K562 (cell line): ENCODE data around the gene CTF1.

Source experiments
- E2F6 ChIP-seq, 2 experiments: IDR thresholded peaks; 2 replicates each; pipeline ENCODE4 v1.6.1; 2011; ENCODE audit warnings: borderline replicate concordance in 1 of 2, control low read depth in 1 of 2, low read depth in 1 of 2, low read length in 1 of 2, mild to moderate bottlenecking in 1 of 2, mixed read lengths in 1 of 2, moderate library complexity in 1 of 2; ENCODE audit not compliant: insufficient read depth in 1 of 2, insufficient read length in 1 of 2, poor library complexity in 1 of 2, severe bottlenecking in 1 of 2; ENCODE audit errors: extremely low read depth in 1 of 2
- FOS ChIP-seq: IDR thresholded peaks from 3 replicates; pipeline ENCODE4 v1.6.1; 2011; ENCODE audit not compliant: insufficient read length; ENCODE audit errors: extremely low read depth
- MYBL2 ChIP-seq, 2 experiments: fragments of 450-650 bp in 1 of 2; sonication (generic) in 1 of 2; formaldehyde crosslinking in 1 of 2; IDR thresholded peaks; 2 replicates each; pipeline versions ENCODE4 v1.6.1 to v1.8.1; 2017 to 2022; ENCODE audit warnings: borderline replicate concordance in 1 of 2, inconsistent platforms in 1 of 2, low read depth in 1 of 2, mild to moderate bottlenecking in 1 of 2, missing genetic modification reagents in 1 of 2, moderate library complexity in 1 of 2
- POLR2AphosphoS5 ChIP-seq: IDR thresholded peaks from 2 replicates; pipeline ENCODE4 v1.6.1; 2011; ENCODE audit warnings: mild to moderate bottlenecking, low read depth, low read length, moderate library complexity; ENCODE audit not compliant: control insufficient read depth, insufficient read depth
- POU5F1 ChIP-seq: fragments of 150-350 bp; IDR thresholded peaks from 2 replicates; pipeline ENCODE4 v1.6.1; 2014; ENCODE audit warnings: borderline replicate concordance, low read length, low read depth, mild to moderate bottlenecking; ENCODE audit not compliant: partially characterized antibody
- RNF2 ChIP-seq: sonication (generic); IDR thresholded peaks from 2 replicates; pipeline ENCODE4 v1.6.1; 2016
- ZNF347 ChIP-seq: fragments of 450-650 bp; formaldehyde crosslinking; IDR thresholded peaks from 2 replicates; pipeline ENCODE4 v1.4.0; 2020; ENCODE audit warnings: low read depth, mild to moderate bottlenecking, moderate library complexity

GRCh38 chr16:30937692-30938091, 41.3 kb downstream of the CTF1 start:
- no peak for TF ChIP-seq RNF2
- TF ChIP-seq POU5F1: no peak
- TF ChIP-seq POLR2AphosphoS5: no peak
- TF ChIP-seq E2F6 (IDR thresholded peaks at IDR 0.05; ENCODE audit: borderline replicate concordance in 1 of 2, extremely low read depth in 1 of 2, insufficient read depth in 1 of 2, insufficient read length in 1 of 2, low read depth in 1 of 2, low read length in 1 of 2, poor library complexity in 1 of 2, severe bottlenecking in 1 of 2): no peak
- TF ChIP-seq ZNF347 (CRISPR knock-in tag): no peak
- no peak for TF ChIP-seq FOS
- no peak for TF ChIP-seq MYBL2 (IDR thresholded peaks at IDR 0.05; ENCODE audit: low read depth)
- no peak for TF ChIP-seq MYBL2 (CRISPR knock-in tag; IDR thresholded peaks at IDR 0.05; ENCODE audit: borderline replicate concordance)
